GM23338 (cell line): ENCODE data around the gene FOXP2.

Experiments used
- CREB1 ChIP-seq: fragments of 250-450 bp; sonication (Bioruptor Pico); IDR thresholded peaks from 2 replicates; pipeline ENCODE4 v1.5.0; 2020; ENCODE audit warnings: low read depth, mild to moderate bottlenecking, moderate library complexity
- EZH2 ChIP-seq: fragments of 200-600 bp; sonication (generic); IDR thresholded peaks from one replicate; pipeline ENCODE4 v1.8.0; 2017; ENCODE audit warnings: antibody characterized with exemption, mild to moderate bottlenecking, low read depth; ENCODE audit not compliant: unreplicated experiment
- EZH2phosphoT487 ChIP-seq: fragments of 200-600 bp; sonication (generic); IDR thresholded peaks from one replicate; pipeline ENCODE4 v1.8.1; 2018; ENCODE audit warnings: antibody characterized with exemption; ENCODE audit not compliant: unreplicated experiment
- JUNB ChIP-seq: IDR thresholded peaks from one replicate; pipeline ENCODE4 v1.6.1; 2016; ENCODE audit warnings: antibody characterized with exemption; ENCODE audit not compliant: unreplicated experiment
- NANOG ChIP-seq: IDR thresholded peaks from 2 replicates; pipeline ENCODE4 v1.6.1; 2016; ENCODE audit warnings: antibody characterized with exemption, borderline replicate concordance
- POLR2AphosphoS5 ChIP-seq: IDR thresholded peaks from 2 replicates; pipeline ENCODE4 v1.6.1; 2016; ENCODE audit warnings: antibody characterized with exemption, low read depth
- STAT1 ChIP-seq: IDR thresholded peaks from one replicate; pipeline ENCODE4 v1.6.1; 2016; ENCODE audit warnings: antibody characterized with exemption; ENCODE audit not compliant: unreplicated experiment
- ZNF114 ChIP-seq: fragments of 250-450 bp; sonication (Bioruptor Pico); IDR thresholded peaks from 2 replicates; pipeline ENCODE4 v1.5.0; 2020; ENCODE audit warnings: mild to moderate bottlenecking, moderate library complexity
- ZNF331 ChIP-seq: fragments of 250-450 bp; sonication (Bioruptor Pico); IDR thresholded peaks from 2 replicates; pipeline ENCODE4 v1.5.0; 2020; ENCODE audit warnings: low read depth, mild to moderate bottlenecking, moderate library complexity
- TF ChIP-seq, protein P1 (sequence below), 2 experiments: fragments of 200-600 bp in 1 of 2; sonication (generic) in 1 of 2; conservative IDR thresholded peaks; 2 replicates each; pipeline versions ENCODE4 v1.5.1 to v1.6.1; 2016 to 2017; ENCODE audit warnings: antibody characterized with exemption in 2 of 2, low read depth in 2 of 2, mild to moderate bottlenecking in 2 of 2, moderate library complexity in 1 of 2
- TF ChIP-seq, protein P2 (sequence below): IDR thresholded peaks from one replicate; pipeline ENCODE4 v1.6.1; 2018; ENCODE audit warnings: antibody characterized with exemption; ENCODE audit not compliant: unreplicated experiment
- TF ChIP-seq, protein P3 (sequence below): IDR thresholded peaks from 2 replicates; pipeline ENCODE4 v1.6.1; 2016; ENCODE audit warnings: antibody characterized with exemption
- TF ChIP-seq, protein P4 (sequence below): fragments of 250-450 bp; sonication (Bioruptor Pico); IDR thresholded peaks from 2 replicates; pipeline ENCODE4 v1.5.0; 2020; ENCODE audit warnings: mild to moderate bottlenecking, moderate library complexity

DNA sequence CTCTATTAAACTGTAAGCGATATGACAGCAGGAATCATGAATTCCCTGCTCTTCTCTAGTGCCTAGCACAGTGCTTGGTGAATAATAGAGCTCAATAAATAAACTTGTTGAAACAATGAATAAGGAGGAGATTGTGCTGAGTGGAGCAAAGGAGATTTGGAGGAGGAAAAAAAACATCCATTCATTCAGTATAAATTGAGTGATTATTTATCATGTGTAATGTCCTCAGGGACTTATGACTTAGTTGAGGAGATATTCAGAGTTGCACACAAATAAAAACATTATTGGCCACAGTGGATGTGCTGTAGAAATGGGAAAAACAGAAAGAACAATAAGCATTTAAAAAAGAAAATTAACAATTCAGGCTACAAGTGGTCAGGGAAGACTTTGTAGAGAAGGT lies 125.7 kb downstream of the FOXP2 start:
- TF ChIP-seq, protein P1, sequence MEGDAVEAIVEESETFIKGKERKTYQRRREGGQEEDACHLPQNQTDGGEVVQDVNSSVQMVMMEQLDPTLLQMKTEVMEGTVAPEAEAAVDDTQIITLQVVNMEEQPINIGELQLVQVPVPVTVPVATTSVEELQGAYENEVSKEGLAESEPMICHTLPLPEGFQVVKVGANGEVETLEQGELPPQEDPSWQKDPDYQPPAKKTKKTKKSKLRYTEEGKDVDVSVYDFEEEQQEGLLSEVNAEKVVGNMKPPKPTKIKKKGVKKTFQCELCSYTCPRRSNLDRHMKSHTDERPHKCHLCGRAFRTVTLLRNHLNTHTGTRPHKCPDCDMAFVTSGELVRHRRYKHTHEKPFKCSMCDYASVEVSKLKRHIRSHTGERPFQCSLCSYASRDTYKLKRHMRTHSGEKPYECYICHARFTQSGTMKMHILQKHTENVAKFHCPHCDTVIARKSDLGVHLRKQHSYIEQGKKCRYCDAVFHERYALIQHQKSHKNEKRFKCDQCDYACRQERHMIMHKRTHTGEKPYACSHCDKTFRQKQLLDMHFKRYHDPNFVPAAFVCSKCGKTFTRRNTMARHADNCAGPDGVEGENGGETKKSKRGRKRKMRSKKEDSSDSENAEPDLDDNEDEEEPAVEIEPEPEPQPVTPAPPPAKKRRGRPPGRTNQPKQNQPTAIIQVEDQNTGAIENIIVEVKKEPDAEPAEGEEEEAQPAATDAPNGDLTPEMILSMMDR (conservative IDR thresholded peaks at IDR 0.05; ENCODE audit: low read depth in 2 of 2) = no peak
- TF ChIP-seq POLR2AphosphoS5 = no peak
- no peak for TF ChIP-seq EZH2phosphoT487
- TF ChIP-seq CREB1 (CRISPR knock-in tag) = no peak
- TF ChIP-seq EZH2 = no peak
- TF ChIP-seq, protein P2, sequence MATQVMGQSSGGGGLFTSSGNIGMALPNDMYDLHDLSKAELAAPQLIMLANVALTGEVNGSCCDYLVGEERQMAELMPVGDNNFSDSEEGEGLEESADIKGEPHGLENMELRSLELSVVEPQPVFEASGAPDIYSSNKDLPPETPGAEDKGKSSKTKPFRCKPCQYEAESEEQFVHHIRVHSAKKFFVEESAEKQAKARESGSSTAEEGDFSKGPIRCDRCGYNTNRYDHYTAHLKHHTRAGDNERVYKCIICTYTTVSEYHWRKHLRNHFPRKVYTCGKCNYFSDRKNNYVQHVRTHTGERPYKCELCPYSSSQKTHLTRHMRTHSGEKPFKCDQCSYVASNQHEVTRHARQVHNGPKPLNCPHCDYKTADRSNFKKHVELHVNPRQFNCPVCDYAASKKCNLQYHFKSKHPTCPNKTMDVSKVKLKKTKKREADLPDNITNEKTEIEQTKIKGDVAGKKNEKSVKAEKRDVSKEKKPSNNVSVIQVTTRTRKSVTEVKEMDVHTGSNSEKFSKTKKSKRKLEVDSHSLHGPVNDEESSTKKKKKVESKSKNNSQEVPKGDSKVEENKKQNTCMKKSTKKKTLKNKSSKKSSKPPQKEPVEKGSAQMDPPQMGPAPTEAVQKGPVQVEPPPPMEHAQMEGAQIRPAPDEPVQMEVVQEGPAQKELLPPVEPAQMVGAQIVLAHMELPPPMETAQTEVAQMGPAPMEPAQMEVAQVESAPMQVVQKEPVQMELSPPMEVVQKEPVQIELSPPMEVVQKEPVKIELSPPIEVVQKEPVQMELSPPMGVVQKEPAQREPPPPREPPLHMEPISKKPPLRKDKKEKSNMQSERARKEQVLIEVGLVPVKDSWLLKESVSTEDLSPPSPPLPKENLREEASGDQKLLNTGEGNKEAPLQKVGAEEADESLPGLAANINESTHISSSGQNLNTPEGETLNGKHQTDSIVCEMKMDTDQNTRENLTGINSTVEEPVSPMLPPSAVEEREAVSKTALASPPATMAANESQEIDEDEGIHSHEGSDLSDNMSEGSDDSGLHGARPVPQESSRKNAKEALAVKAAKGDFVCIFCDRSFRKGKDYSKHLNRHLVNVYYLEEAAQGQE = no peak
- TF ChIP-seq JUNB = no peak
- no peak for TF ChIP-seq ZNF114 (CRISPR knock-in tag)
- TF ChIP-seq, protein P3, sequence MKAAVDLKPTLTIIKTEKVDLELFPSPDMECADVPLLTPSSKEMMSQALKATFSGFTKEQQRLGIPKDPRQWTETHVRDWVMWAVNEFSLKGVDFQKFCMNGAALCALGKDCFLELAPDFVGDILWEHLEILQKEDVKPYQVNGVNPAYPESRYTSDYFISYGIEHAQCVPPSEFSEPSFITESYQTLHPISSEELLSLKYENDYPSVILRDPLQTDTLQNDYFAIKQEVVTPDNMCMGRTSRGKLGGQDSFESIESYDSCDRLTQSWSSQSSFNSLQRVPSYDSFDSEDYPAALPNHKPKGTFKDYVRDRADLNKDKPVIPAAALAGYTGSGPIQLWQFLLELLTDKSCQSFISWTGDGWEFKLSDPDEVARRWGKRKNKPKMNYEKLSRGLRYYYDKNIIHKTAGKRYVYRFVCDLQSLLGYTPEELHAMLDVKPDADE = no peak
- TF ChIP-seq STAT1 = no peak
- TF ChIP-seq, protein P4, sequence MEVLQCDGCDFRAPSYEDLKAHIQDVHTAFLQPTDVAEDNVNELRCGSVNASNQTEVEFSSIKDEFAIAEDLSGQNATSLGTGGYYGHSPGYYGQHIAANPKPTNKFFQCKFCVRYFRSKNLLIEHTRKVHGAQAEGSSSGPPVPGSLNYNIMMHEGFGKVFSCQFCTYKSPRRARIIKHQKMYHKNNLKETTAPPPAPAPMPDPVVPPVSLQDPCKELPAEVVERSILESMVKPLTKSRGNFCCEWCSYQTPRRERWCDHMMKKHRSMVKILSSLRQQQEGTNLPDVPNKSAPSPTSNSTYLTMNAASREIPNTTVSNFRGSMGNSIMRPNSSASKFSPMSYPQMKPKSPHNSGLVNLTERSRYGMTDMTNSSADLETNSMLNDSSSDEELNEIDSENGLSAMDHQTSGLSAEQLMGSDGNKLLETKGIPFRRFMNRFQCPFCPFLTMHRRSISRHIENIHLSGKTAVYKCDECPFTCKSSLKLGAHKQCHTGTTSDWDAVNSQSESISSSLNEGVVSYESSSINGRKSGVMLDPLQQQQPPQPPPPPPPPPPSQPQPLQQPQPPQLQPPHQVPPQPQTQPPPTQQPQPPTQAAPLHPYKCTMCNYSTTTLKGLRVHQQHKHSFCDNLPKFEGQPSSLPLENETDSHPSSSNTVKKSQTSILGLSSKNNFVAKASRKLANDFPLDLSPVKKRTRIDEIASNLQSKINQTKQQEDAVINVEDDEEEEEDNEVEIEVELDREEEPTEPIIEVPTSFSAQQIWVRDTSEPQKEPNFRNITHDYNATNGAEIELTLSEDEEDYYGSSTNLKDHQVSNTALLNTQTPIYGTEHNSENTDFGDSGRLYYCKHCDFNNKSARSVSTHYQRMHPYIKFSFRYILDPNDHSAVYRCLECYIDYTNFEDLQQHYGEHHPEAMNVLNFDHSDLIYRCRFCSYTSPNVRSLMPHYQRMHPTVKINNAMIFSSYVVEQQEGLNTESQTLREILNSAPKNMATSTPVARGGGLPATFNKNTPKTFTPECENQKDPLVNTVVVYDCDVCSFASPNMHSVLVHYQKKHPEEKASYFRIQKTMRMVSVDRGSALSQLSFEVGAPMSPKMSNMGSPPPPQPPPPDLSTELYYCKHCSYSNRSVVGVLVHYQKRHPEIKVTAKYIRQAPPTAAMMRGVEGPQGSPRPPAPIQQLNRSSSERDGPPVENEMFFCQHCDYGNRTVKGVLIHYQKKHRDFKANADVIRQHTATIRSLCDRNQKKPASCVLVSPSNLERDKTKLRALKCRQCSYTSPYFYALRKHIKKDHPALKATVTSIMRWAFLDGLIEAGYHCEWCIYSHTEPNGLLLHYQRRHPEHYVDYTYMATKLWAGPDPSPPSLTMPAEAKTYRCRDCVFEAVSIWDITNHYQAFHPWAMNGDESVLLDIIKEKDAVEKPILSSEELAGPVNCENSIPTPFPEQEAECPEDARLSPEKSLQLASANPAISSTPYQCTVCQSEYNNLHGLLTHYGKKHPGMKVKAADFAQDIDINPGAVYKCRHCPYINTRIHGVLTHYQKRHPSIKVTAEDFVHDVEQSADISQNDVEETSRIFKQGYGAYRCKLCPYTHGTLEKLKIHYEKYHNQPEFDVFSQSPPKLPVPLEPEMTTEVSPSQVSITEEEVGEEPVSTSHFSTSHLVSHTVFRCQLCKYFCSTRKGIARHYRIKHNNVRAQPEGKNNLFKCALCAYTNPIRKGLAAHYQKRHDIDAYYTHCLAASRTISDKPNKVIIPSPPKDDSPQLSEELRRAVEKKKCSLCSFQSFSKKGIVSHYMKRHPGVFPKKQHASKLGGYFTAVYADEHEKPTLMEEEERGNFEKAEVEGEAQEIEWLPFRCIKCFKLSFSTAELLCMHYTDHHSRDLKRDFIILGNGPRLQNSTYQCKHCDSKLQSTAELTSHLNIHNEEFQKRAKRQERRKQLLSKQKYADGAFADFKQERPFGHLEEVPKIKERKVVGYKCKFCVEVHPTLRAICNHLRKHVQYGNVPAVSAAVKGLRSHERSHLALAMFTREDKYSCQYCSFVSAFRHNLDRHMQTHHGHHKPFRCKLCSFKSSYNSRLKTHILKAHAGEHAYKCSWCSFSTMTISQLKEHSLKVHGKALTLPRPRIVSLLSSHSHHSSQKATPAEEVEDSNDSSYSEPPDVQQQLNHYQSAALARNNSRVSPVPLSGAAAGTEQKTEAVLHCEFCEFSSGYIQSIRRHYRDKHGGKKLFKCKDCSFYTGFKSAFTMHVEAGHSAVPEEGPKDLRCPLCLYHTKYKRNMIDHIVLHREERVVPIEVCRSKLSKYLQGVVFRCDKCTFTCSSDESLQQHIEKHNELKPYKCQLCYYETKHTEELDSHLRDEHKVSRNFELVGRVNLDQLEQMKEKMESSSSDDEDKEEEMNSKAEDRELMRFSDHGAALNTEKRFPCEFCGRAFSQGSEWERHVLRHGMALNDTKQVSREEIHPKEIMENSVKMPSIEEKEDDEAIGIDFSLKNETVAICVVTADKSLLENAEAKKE (CRISPR knock-in tag) = no peak
- TF ChIP-seq ZNF331 (CRISPR knock-in tag) = no peak
- TF ChIP-seq NANOG = no peak
